AG09319 (cell line): ENCODE data around the gene CAMK2D.

Experiments used
- DNase-seq: peaks from one replicate; pipeline ENCODE4 v3.0.0-alpha.2; 2010; ENCODE audit warnings: low read depth; ENCODE audit errors: extremely low read depth
- TF ChIP-seq, protein P1 (sequence below): IDR thresholded peaks from 2 replicates; pipeline ENCODE4 v1.5.1; 2011; ENCODE audit warnings: low read depth, mild to moderate bottlenecking, inconsistent platforms, low read length, moderate library complexity

CAMK2D gene

GRCh38 chr4:113763029-113763285, 1.4 kb upstream of the CAMK2D start:
- DNase-seq: no peak
- TF ChIP-seq, protein P1, sequence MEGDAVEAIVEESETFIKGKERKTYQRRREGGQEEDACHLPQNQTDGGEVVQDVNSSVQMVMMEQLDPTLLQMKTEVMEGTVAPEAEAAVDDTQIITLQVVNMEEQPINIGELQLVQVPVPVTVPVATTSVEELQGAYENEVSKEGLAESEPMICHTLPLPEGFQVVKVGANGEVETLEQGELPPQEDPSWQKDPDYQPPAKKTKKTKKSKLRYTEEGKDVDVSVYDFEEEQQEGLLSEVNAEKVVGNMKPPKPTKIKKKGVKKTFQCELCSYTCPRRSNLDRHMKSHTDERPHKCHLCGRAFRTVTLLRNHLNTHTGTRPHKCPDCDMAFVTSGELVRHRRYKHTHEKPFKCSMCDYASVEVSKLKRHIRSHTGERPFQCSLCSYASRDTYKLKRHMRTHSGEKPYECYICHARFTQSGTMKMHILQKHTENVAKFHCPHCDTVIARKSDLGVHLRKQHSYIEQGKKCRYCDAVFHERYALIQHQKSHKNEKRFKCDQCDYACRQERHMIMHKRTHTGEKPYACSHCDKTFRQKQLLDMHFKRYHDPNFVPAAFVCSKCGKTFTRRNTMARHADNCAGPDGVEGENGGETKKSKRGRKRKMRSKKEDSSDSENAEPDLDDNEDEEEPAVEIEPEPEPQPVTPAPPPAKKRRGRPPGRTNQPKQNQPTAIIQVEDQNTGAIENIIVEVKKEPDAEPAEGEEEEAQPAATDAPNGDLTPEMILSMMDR: no peak

DNA sequence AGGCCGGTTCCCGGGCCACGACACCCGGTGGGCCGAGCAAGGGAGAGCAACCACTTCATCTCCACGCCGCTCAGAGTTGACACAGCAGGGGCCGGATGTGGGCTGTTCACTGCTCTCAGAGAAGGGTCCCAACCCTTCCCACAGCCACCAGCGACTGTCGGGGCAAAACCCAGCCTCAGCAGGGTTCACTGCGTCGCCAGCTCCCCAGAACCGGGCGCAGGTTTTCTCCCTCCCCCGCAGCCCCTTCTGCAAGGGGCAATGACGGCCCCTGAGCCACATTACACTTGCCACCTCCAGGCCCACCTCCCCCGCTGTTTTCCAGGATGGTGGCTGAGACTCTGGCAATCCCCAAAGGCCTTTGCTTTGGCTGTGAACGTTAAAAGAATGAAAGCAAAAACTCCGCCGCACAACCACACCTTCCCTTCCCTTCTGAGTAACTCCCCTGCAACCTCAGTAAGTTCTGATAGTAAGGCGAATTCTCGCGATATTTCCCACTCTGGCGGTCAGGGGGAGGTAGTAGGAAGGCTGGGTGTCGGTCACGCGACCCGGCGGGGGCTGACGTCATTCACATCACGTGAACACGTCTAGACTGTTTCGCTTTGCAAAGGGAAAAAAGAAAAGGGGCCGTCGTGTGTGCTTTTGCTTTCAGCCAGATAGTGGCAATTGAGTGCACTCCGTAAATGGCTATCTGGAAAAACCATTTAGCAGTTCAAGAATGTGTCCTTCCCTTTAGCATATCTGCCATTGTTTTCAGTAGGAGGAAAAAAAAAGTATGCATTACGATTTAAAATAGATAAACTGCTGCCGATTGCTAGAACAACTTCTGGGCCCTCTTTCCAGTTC, 869 bp upstream of the CAMK2D start:
- TF ChIP-seq, protein P1: no peak
- DNase-seq: peak; percentile 99

DNA sequence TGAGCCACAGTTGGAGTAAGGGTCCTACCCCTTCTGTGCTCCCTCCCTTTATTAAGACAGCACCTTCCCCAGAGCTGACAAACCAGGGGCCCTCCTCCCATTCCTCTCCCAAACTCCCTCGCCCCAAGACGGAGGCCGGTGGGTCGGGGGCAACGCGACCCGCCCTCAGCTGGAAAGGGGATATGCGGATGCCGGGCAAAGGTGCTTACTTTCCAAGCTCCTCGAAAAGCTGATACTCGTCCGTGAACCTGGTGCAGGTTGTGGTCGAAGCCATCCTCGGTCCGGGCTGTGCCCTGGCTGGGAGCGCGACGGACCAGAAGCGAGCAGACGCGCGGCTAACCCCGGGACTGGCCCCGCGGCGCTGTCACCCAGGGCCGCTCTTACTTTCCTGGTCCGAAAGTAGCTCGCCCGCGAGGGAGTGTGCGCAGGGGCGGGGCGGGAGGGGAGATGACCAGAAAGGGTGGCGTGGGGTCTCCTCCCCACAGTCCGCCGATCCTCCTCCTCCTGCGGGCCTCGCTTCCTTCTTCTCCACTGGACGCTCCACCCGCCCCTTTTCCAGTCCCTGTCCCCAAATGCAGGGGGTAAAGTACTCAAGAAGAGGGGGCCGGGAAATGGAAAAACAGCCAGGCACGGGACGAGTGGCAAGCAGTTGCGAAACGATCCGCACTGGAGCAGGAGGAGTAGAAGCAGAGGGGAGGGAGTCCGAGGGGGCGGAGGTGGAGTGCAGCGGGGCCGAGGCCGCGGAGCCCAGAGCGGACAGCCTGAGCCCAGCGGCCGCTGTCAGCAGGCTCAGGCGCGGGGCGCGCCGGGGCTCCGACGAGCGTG, 531 bp downstream of the CAMK2D start:
- TF ChIP-seq, protein P1: no peak
- no peak for DNase-seq

DNA sequence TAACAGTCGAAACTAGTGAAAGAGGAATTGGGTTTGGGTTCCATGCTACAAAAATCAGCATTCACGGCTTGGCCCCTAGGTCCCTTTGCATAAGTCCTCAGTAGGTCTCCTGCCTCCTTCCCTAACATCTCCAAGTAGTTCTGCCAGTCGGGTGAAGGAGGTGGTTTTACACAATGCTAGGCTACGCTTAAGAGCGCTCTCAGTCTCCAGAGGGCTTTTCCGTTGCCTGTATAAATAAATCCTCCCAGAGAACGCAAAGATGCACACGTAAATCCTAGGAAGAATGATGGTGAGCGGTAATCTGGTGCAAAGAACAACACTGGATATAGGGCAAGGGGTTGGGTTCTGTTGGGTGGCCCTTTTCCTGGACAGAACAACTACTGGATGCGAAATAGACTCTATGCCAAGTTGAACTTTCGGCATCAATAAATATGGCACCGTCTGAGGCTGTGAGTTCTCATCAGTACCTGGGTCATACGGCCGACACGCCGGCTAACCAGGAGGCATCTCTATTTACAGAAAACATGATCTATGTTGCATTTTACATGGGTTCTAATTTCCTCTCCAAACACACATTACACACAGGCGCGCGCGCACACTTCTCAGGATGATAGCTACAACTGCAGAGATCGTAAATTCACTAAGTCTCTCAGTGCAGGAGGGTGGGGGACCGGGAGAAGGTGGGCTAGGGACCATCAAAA, 1.3 kb downstream of the CAMK2D start:
- TF ChIP-seq, protein P1: no peak
- no peak for DNase-seq

DNA sequence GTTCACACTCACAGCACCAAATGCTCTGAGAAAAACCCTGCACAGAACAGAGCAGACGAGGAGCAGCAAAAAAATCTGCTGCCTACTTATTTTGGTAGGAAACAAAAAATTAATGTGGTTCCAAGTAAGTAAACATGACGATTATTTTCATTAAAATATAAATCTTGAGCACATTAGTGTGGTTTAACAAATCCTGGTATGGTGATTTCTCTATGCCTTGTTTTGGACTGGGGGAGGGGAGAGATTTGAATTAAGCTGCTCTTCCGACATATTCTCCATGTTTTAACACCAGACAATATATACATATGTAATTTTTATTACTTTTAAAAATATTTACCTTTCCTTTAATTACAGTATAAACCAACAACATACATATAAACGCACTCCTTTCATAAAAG, 1.8 kb downstream of the CAMK2D start:
- TF ChIP-seq, protein P1: no peak
- no peak for DNase-seq

- TF ChIP-seq, protein P1: no peak
- no peak for DNase-seq
These were observed 3.2 kb downstream of the CAMK2D start for GRCh38 chr4:113758372-113758771.

DNA sequence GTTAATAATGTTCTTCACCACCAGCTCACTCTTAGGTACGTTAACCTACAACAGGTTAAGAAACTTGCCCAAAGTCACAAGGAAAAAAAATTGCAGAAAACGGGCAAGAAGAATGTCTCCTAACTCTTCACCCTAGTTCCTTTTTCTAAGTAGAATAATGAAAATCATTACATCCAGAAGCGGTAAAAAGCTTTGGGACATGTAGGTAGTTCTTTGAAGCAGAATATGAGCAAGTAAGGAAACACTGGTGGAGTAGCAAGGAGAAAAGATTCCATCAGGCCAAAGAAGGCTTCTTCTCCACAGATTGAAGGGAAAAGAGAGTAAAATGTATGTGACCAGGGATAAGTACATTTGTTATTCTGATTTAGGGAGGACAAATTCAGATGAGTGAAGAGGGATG, 4.1 kb downstream of the CAMK2D start:
- TF ChIP-seq, protein P1: no peak
- DNase-seq: no peak
